HG02642 (cell line): ENCODE measurements around the gene CLCA1.
A peak's percentile ranks its signal among the peaks of the same experiment; 100 is the strongest.

Experiments
- ATAC-seq: cut with Tn5 transposase; IDR thresholded peaks from one replicate; pipeline ENCODE4 v1.9.1; 2021; ENCODE audit warnings: mild to moderate bottlenecking; ENCODE audit not compliant: unreplicated experiment, poor library complexity

The CLCA1 gene

DNA sequence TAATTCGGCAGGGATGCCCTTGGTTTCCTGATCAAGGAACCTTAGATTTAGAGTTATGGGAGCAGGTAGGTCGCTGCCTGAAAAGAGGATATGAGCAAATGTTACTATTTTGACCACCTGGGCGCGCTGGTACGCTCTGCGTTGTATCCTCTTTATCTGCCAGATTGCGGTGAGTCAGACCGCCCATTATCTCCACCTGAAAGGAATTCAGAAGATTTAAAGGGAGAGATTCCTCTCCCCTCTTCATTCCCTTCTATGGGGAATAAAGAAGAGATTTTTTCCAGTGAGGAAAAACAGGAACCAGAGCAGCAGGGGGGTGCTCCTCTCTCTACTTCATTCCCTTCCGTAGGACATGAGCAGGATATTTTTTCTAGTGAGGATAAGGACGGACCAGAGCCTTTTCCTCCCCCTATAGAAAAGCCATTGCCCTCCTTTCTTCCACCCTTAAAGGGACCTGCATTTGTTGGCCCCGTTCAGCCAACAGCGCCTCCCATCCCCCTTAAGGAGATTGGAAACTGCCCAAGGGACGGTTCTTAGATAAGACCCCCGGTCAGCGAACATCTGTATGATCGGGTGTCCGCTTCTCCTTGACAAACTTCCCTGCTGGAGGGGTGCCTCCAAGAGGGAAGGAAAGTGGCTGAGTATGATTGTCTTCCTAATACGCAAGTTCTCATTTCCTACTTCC lies 34.1 kb downstream of the CLCA1 start:
- ATAC-seq = peak; percentile 47

DNA sequence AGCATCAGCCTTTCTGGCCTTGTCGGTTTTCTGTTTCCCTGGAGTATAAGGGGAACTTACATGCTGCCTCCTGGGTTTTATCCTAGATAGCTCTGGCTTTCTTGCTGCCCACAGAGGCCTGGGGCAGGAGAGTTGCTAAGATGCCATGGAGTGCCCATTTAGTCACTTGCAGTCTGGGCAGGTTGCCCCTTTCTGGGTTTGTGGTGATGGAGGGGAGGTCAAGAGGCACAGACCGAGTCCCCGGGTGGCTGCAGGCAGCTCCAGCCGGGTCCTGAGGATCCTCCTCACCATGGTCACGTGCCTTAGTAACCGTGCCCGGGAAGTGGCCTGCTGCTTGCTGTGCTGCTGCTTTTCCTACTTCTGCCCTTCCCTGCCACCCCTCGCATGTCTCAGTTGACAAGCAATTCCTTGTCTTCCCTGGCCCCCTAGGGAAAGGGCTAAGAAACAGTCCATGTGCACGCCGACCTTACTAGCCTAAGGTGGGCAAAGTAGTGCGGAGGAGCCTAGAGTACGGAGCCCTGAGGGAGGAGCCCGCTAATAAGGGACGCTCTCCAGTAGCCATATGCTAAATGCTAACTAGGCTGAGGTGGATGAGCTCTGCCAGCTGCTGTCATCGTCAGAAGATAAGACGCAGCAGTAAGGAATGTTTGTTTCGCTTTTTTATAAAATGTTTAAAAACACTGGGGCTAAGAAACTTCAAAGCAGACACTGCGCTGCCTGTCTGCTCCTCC lies 34.8 kb downstream of the CLCA1 start:
- ATAC-seq = no peak

- no peak for ATAC-seq
These were observed 35.4 kb downstream of the CLCA1 start for GRCh38 chr1:86504137-86504479.

- ATAC-seq = no peak
These were observed 36.3 kb downstream of the CLCA1 start for GRCh38 chr1:86504895-86505563.

DNA sequence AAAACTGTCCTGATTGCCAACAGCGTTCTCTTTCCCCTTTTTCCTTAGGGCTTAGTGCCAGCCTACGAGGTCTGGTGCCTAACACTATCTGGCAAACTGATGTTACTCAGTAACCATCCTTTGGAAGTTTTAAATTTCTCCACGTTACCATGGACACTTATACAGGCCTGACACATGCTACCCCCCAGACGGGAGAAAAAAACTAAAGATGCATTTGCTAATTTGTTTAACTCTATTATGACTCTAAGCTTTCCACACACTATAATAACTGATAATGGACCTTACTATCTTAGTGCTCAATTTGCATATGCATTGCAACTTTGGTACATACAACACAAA lies 36.8 kb downstream of the CLCA1 start:
- ATAC-seq = no peak

DNA sequence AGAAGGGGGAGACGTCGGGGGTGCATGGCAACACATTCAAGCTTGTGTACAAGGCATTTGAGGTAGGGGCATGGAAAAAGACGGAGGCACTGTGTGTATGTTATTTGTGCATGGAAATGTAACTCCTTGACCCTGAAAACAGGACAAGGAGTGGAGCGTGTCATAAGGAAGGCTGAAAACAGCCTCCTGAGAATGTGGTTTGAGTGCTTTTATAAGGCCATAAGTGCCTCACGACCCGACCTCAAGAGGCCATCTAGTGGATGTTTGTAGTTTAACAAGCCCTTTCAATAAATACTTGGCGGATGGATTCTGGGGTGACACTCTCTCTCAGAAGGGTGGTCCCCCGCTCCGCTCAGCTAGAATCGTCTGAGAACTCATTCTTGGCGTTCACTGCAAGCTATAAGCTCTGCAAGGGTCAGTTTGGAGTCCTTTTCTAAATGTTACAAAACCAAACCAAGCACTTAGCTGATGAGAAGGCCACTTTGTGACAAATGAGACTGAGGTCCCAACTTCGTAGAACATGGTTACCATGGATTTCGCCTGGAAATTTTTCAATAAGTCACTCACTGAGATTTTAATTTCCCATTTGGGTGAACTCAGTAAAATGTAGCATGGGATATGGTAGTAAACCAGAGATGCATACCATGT lies 39.3 kb downstream of the CLCA1 start:
- ATAC-seq = peak; percentile 62

DNA sequence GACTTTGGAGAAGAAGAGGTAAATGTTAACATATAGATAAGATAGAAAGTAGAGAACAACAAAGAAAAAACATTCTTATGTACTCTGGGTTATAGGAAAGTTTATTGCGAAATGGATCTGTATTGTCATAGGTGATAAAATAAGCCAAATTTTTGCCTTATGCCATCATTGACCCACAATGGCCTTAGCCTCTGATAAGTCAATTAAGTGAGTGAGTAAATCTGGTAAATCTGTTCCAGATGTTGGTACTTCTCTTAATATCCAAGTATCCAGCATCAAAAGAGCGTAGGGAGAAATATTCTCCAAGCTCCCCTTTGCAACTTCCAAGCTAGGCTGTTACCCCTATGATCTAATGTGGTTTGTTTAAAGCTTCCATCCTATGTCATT lies 39.8 kb downstream of the CLCA1 start:
- no peak for ATAC-seq

GRCh38 chr1:86515597-86515996 lies 46.9 kb downstream of the CLCA1 start:
- ATAC-seq = no peak

GRCh38 chr1:86516335-86516734 lies 47.6 kb downstream of the CLCA1 start:
- no peak for ATAC-seq

GRCh38 chr1:86517336-86517735 lies 48.6 kb downstream of the CLCA1 start:
- ATAC-seq = no peak

GRCh38 chr1:86520789-86521521 lies 52.2 kb downstream of the CLCA1 start:
- ATAC-seq = no peak

- ATAC-seq = no peak
These were observed 52.8 kb downstream of the CLCA1 start for GRCh38 chr1:86521522-86521891.

DNA sequence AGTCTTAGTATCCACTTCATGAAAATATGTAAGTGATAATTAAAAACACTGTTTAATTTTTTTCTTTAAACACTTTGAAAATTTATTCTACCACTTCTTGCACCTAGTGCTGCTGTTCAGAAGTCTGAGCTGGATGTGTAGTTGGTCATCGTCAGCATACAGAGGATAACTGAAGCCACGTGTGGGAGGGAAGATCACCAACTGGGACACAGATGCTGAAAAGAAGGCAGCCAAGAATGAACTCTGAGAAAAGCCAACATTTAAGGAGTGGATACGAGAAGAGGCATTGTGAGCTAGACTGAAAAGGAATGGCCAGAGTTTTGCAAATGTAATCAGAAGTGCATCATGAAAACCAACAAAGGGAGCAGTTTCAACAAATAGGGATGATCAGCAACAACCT lies 53.5 kb downstream of the CLCA1 start:
- no peak for ATAC-seq

DNA sequence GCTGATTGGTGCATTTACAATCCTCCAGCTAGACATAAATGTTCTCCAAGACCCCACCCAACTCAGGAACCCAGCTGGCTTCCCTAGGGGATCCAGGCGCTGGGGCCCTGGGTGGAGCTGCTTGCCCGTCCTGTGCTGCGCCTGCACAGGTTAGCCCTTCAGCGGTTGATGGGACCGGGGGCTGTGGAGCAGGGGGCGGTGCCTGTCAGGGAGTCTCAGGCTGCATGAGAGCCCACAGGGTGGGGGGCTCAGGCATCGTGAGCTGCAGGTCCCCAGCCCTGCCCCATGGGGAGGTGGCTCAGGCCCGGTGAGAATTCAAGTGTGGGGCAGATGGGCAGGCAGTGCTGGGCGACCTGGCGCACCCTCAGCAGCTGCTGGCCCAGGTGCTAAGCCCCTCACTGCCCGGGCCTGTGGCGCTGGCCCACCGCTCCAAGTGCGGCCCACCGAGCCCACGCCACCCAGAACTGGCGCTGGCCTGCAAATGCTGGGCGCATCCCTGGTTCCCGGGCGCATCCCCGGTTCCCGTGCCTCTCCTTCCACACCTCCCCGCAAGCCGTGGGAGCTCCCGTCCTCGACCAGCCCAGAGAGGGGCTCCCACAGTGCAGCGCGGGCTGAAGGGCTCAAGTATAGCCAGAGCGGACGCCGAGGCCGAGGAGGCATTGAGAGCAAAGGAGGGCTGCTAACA lies 55.1 kb downstream of the CLCA1 start:
- no peak for ATAC-seq

DNA sequence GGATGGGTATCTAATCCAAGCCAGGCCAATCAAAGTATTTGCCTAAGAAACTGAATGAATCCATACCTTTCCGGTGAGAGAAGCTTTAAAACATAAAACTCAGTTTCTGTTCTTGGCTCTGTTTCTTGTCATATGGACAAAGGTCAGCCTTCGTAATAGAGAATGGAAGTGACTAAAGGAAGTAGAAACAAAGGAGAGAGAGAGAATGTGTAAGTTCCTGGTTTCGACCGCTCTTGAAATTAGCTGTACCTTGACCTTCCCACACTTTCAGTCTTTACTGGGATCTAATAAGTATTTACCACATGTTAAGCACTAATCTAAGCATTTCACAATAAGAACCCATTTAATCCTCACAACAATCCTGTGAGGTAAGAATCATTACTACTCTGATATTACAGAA lies 58.6 kb downstream of the CLCA1 start:
- no peak for ATAC-seq

- no peak for ATAC-seq
These were observed 61.6 kb downstream of the CLCA1 start for GRCh38 chr1:86530211-86530845.

- ATAC-seq = no peak
These were observed 69.4 kb downstream of the CLCA1 start for GRCh38 chr1:86537928-86538695.

GRCh38 chr1:86538775-86539174 lies 70.0 kb downstream of the CLCA1 start:
- no peak for ATAC-seq

DNA sequence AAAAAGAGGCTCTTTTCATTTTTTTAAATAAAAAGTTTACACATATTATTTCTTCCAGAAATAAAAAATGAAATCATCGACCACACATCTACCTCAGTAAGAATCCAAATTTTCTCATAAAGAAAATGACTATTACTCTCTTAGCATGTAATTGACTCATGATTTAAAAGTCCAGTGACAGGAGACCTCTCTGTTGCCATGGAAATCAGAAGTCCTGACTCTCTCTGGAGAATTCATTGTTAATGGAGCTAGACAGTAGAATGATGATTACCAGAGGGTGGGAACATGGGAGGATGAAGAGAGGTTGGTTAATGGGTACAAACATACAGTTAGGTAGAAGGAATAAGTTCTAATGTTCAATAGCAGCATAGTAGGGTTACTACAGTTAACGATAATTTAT lies 73.1 kb downstream of the CLCA1 start:
- ATAC-seq = no peak
